PFSK-1 (cell line): Measurements from ENCODE around the gene GAL3ST2.

Experiments used
- FOXP2 ChIP-seq: optimal IDR thresholded peaks from 2 replicates; pipeline ENCODE3; 2011; ENCODE audit warnings: borderline replicate concordance, control low read depth, inconsistent platforms; ENCODE audit not compliant: insufficient read depth; ENCODE audit errors: extremely low read length, extremely low read depth
- POLR2AphosphoS5 ChIP-seq: IDR thresholded peaks from 2 replicates; pipeline ENCODE4 v1.6.1; 2012; ENCODE audit warnings: low read depth, mild to moderate bottlenecking, control low read depth, low read length, moderate library complexity
- SIN3A ChIP-seq: IDR thresholded peaks from 2 replicates; pipeline ENCODE4 v1.6.1; 2012; ENCODE audit warnings: mild to moderate bottlenecking, low read length, moderate library complexity, borderline replicate concordance; ENCODE audit not compliant: insufficient read depth
- TAF1 ChIP-seq: IDR thresholded peaks from 2 replicates; pipeline ENCODE4 v1.6.1; 2012; ENCODE audit warnings: low read length, control low read depth, borderline replicate concordance; ENCODE audit not compliant: insufficient read depth
- TF ChIP-seq, protein P1 (sequence below), 2 experiments: IDR thresholded peaks; 2 replicates each; pipeline versions ENCODE4 v1.6.1 to v1.8.0; 2011 to 2012; ENCODE audit warnings: low read depth in 2 of 2, low read length in 2 of 2, control low read depth in 1 of 2, inconsistent platforms in 1 of 2, mild to moderate bottlenecking in 1 of 2, moderate library complexity in 1 of 2; ENCODE audit not compliant: insufficient read depth in 1 of 2

DNA sequence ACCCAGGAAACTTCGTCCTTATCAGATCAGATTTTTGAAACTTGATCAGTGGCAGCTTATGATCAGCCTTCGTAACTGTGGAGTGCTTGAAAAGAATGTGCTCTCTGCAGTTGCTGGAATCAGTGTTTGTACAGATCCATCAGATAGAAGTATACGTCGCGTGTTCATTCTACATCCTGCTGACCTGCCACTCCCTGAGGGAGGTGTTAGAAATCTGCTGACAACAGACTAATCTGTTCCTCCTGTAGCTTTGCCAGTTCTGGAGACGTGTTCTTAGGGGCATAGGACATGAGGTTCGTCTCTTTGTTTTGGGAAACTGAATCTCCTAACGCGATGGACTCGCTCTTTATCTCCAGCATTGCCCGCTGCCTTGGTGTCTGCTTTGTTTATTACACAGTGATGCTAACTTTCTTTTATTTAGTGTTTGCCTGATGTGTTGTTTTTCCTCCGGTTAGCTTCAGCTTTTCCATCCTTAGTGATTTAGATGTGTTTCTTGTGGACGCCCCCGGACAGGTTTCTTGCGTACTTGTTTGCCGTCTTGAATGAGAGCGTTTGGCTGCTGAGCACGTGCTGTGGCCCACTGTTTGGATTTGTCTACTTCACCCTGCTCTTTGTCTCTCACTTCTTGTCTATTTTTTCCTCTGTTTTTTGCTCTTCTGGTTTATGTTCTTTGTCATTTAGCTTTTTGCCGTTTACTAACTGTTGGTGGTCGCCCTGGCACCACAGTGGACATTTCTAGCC is 17.4 kb upstream of the GAL3ST2 start:
- TF ChIP-seq, protein P1, sequence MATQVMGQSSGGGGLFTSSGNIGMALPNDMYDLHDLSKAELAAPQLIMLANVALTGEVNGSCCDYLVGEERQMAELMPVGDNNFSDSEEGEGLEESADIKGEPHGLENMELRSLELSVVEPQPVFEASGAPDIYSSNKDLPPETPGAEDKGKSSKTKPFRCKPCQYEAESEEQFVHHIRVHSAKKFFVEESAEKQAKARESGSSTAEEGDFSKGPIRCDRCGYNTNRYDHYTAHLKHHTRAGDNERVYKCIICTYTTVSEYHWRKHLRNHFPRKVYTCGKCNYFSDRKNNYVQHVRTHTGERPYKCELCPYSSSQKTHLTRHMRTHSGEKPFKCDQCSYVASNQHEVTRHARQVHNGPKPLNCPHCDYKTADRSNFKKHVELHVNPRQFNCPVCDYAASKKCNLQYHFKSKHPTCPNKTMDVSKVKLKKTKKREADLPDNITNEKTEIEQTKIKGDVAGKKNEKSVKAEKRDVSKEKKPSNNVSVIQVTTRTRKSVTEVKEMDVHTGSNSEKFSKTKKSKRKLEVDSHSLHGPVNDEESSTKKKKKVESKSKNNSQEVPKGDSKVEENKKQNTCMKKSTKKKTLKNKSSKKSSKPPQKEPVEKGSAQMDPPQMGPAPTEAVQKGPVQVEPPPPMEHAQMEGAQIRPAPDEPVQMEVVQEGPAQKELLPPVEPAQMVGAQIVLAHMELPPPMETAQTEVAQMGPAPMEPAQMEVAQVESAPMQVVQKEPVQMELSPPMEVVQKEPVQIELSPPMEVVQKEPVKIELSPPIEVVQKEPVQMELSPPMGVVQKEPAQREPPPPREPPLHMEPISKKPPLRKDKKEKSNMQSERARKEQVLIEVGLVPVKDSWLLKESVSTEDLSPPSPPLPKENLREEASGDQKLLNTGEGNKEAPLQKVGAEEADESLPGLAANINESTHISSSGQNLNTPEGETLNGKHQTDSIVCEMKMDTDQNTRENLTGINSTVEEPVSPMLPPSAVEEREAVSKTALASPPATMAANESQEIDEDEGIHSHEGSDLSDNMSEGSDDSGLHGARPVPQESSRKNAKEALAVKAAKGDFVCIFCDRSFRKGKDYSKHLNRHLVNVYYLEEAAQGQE (IDR thresholded peaks at IDR 0.05; ENCODE audit: insufficient read depth in 1 of 2, low read depth in 2 of 2, low read length in 2 of 2), result no peak
- no peak for TF ChIP-seq POLR2AphosphoS5
- TF ChIP-seq TAF1, result no peak
- TF ChIP-seq SIN3A, result no peak
- TF ChIP-seq FOXP2, result no peak
